Activated CD4-positive, alpha-beta T cell treated with anti-CD3 and anti-CD28 coated beads for 4 hours (primary cell): Measurements from ENCODE around the gene SLC11A1.

Experiments used
- DNase-seq, 2 donors: peaks; one replicate each; pipeline ENCODE4 v3.0.0-alpha.2; 2020

Gene SLC11A1

DNA sequence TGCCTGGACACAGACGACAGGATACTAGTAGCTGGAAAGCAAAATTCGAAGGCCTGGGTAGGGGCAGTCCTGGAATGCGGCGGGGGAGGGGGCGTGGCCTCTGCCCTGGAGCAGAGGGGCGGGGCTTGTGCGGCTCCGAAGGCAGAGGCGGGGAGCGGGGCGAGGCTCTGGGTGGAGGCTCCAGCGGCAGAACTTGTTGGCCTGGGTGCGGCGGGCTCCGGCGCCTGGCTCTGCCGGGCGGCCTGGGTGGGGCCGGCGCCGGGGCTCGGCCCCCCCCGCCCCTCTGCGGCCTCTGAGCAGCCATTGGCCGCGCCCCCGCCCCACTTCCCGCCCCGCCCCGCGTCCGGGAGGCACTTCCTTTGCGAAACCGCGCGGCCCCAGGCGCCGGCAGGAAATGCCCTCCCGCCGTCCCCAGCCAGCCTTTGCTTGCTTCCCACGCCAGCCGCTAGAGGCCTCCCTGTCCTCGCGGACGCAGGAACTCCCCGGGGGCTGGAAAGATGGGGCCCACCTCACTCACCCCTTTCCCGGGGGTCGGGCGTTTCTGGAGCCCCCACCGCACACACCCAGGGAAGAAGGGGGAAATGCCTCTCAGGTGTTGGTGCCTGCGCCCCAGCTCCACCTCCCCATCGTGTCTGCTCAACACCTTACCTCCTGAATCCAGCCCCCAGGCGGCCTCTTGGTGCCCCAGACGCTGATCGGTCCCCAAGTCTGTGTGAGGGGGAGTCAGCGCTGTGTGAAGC, 24.3 kb downstream of the SLC11A1 start:
- DNase-seq = peak; percentile 85 to 86

DNA sequence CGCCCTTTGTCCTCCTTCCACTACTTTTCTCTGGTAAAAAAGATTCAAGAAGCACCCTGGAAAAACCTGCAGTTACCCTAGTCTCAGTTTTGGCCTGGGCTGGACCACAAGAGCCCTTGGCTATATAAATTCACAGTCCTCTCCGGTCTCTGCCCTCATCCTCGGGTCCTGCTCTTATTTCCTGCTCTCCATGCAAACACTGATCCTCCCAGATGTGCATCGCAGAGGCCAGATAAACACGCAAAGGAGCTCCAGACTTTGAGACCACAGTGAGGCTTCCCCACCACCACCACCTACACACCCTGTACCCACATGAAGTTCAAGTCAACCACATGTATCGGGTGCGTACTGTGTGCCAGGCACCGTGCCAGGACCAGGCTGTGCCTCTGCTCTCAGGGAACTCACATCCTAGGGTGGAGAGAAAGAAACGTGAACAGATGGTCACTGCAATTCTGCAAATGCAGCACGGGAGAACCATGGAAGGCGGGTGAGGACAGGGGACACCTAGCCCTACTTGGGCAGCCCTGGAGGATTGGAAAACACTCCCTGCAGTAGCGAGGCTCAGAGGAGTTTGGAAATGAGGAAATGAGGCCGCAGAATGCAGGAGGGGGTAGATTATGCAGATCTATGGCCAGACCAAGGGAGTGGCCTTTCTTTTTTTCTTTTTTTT, 25.0 kb downstream of the SLC11A1 start:
- DNase-seq = peak; percentile 62 to 71

DNA sequence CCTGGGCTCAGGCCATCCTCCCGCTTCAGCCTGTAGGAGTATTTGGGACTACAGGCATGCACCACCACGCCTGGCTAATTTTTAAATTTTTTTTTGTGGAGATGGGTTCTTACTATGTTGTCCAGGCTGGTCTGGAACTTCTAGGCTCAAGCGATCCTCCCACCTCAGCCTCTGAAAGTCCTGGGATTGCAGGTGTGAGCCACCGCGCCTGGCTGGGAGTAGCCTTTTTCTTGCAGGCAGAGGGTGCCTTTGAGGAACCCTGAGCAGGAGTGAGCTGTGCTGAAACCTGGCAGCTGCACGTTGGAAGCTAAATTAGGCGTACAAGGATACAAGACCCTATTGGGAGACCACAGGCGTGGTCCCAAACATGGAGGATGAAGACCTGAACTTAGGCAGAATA, 25.6 kb downstream of the SLC11A1 start:
- DNase-seq = no peak

DNA sequence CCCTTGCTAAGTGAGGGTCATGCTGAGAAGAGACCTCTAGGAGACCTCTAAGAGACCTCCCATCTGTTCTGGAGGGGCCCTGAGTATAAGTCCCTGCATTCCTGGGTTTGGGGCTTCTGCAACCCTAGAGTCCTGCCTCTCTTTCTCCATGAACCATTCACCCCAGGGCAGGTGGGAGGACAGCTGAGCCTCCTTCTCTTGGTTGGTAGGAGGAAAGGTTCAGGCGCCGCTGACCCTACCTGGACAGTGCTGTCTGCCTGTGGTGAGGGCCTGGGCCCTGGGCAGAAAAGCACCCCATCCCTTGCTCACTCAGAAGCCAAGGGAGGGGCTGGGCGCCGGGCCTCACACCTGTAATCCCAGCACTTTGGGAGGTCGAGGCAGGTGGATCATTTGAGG, 36.2 kb downstream of the SLC11A1 start:
- no peak for DNase-seq

DNA sequence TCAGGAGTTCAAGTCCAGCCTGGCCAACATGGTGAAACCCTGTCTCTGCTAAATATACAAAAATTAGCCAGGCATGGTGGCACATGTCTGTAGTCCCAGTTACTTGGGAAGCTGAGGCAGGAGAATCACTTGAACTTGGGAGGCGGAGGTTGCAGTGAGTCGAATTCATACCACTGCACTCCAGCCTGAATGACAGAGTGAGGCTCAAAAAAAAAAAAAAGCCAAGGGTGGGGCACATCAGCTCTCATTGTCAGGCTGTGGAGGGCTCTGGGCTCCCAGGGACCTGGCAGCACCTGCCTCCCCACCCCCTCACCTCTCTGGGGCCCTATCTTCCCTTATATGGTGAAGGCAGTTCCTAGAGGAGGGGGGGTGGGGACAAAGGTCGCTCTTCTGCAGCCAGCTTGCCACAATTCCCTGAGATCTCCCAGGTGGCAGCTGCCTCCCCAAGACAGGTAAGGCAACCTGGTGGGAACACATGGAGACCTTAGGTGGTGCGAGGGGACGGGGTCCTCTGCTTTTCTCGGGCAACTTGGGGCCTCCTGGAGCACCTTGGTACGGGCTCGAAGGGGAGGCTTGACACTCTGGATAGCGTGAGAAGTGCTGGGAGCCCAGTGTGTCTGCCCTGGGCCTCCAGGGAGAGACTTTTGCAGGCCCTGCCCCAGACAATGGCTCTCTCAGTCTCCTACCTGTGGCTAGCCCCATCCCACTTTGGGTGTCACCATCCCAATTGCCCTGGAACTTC, 36.8 kb downstream of the SLC11A1 start, which contains the start of gene VIL1:
VIL1 (plus strand) TSS at position 407 of the 742 bp plus-strand sequence. CDS start 4,656 bp downstream, outside the sequence.
- DNase-seq = no peak

DNA sequence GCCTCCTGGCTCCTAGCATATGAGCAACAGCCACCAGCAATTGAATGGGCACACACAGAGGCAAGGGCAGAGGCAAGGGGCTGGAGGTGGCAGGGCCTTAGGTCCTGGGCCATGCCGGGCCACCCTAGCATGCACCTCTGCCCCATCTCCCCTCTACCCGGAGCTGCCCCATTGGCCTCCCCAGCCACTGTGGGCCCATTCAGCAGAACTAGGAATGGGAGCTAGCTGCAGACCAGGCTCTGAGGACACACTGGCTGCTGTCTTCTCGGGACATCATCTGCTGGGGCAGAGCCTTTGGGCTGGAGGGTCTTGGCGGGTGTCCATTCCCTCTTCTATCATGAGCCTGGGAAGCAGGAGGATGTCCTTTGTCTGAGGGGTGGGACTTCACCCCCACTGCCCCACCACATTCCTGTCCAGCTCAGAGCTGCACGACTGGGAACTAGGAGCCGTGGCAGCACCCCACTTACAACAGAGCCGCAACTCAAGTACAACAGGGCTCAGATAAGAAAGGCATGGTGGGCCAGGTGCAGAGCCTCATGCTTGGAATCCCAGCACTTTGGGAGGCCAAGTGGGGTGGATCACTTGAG, 37.6 kb downstream of the SLC11A1 start:
- no peak for DNase-seq

DNA sequence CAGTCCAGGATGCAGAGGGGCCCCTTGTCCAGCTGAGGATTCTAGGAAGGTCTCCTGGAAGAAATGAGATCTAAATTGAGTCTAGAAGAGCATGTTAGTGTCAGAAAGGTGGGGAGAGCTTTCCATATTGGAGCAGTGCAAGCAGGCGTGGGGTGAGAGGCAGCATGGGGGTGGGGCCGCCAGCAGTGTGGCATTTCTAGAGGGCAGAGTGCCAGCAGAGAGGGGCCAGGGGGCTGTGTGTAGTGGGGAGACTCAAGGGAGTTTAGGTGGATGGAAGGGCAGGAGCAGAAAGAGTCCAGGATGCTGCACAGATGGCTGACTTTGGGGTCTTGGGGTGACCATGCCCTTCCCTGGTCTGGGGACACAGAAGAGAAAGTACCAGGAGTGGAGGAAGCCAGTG, 39.0 kb downstream of the SLC11A1 start:
- no peak for DNase-seq

DNA sequence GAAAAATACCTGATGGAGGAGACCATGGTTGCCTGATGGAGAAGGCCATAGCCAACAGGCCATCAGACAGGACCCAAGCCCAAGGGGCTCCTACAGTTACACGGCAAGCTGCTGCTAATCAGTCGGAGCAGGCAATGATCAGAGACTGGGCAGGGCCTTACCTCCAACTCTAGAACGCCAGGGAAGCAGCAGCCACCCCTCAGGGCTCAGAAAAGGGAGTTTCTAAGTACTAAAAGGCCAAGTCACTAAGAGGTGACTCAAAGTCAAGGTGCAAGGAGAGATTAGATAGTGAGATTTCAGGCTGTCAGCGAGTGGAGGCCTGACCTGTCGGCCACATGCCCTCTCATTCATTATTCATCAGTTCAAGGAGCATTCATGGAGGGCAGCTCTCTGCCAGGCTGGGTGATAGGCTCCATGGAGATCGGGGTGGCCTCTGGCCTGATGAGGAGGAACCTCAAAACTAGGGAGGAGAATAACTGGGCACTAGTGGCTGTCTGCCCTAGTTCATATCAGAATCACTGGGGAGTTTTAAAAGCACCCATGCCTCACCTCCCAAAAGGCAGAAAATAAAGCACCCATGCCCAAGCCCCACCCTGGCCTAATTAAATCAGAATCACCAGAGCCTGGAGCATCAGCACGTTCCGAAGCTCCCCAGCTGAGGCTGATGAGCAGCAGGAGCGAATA, 40.5 kb downstream of the SLC11A1 start:
- DNase-seq = no peak

DNA sequence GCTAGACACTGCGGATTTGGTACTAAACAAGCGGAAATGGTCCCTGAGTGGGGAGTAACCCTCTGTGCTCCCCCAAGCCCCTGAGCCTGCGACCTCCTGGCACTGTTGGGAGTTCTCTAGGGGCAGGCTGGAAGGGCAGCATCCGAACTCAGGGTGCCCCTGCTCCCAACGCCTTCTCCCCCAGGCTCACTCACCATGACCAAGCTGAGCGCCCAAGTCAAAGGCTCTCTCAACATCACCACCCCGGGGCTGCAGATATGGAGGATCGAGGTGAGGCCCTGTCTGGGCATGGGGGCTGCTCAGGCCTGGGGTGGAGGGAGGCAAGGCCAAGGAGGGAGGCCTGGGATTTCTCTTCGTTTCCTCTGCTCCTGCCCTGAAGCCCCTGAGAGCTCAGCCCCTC, 41.5 kb downstream of the SLC11A1 start:
- no peak for DNase-seq

DNA sequence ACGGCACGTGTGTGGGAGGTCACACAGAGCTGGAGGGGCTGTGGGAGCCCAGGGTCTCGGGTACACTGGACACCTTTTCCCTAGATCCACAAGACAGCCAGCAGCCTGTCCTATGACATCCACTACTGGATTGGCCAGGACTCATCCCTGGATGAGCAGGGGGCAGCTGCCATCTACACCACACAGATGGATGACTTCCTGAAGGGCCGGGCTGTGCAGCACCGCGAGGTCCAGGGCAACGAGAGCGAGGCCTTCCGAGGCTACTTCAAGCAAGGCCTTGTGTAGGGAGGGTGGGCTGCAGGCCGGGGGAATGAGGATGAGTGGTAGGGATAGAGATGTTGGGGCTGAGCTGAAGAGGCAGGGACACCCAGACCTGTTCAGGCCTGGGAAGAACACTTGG, 43.5 kb downstream of the SLC11A1 start:
- no peak for DNase-seq

DNA sequence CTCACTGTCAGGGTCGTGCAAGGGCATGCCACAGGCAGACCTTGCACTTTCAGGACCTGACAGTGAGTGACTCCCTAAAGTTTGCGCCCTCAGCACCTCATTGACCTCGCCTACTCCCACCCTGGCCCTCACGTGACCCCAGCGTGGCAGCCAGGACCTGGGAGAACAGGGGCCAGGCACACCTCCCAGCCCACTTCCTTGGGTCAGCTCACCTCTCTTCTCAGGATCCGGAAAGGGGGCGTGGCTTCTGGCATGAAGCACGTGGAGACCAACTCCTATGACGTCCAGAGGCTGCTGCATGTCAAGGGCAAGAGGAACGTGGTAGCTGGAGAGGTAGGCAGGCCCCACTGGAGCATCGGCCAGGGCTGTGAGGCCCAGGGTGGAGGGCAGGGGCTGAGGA, 45.7 kb downstream of the SLC11A1 start:
- DNase-seq = no peak

DNA sequence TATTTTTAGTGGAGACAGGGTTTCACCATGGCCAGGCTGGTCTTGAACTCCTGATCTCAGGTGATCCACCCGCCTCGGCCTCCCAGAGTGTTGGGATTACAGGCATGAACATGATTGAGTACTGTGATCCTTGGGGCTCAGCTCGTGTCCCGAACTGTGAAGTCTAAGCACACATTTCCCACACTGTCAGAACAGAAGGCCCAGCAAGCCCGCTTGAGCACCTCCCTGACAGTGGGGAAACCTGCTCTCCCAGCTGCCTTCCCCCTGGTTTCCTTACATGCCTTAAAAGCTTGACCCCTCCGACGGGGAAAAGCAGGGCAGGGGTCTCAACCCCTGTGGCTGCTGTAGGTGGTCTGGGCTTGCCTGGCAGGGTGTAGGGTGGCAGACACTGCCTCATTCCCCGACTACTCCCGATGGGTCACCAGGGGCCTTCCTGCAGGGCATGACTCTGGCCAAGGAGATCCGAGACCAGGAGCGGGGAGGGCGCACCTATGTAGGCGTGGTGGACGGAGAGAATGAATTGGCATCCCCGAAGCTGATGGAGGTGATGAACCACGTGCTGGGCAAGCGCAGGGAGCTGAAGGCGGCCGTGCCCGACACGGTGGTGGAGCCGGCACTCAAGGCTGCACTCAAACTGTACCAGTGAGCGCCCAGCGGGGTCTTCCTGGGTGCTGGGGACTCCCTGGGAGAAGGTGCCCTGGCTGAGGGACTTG, 46.9 kb downstream of the SLC11A1 start:
- DNase-seq = no peak

DNA sequence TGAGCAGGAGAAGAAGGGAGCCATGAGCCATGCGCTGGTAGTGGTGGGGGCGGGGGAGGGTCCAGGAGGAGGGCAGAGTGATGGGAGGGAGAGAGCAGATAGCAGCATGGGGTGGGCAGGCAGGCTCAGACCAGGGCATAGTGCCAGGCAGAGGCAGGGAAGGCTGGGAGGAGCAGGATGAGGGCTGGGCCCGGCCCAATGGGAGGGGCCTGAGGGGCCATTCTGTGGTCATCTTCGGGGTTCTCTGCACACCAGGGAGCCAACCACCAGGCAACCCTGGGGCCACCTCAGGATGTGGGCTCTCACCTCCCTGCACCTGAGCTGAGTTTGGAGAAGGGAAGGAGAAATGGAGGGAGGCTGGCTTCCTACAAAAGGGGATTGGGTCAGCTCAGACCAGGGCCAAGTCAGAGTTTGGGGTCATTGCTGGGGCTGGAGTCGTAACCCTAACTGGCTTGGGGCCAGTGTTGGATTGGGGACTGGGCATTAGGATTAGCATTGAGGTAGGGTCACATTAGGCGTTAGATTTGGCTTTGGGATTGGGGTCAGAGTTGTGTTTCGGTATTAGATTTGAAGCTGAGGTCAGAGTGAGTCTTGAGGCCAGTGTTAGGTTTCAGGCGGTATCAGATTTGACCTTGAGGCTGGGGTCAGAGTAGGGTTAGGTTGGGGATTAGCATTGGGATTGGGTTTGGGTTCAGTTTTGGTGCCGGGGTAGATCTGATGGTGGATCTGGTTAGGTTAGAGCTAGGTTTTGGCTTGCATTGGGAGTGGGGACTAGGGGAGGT, 48.0 kb downstream of the SLC11A1 start:
- no peak for DNase-seq

DNA sequence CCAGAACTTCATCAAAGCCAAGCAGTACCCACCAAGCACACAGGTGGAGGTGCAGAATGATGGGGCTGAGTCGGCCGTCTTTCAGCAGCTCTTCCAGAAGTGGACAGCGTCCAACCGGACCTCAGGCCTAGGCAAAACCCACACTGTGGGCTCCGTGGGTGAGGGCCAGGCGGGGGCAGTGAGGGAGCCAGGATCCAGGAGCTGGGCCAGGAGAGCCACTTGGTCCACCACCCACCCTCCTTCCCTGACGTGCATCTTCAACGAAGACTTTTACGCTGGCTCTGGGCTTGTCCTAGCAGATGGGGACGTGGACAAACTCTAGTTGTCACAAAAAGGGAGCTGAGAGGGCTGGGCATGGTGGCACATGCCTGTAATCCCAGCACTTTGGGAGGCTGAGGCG, 48.6 kb downstream of the SLC11A1 start:
- no peak for DNase-seq

DNA sequence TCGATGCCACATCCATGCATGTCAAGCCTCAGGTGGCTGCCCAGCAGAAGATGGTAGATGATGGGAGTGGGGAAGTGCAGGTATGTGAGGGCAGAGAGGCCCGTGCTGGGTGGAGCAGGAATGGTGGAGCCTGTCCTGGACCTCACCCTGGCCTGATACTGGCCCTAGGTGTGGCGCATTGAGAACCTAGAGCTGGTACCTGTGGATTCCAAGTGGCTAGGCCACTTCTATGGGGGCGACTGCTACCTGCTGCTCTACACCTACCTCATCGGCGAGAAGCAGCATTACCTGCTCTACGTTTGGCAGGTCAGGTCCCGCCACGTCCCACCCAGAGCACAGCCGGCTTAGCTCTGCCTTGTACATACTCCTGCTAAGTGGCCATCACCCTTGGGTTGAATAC, 49.8 kb downstream of the SLC11A1 start:
- DNase-seq = no peak

DNA sequence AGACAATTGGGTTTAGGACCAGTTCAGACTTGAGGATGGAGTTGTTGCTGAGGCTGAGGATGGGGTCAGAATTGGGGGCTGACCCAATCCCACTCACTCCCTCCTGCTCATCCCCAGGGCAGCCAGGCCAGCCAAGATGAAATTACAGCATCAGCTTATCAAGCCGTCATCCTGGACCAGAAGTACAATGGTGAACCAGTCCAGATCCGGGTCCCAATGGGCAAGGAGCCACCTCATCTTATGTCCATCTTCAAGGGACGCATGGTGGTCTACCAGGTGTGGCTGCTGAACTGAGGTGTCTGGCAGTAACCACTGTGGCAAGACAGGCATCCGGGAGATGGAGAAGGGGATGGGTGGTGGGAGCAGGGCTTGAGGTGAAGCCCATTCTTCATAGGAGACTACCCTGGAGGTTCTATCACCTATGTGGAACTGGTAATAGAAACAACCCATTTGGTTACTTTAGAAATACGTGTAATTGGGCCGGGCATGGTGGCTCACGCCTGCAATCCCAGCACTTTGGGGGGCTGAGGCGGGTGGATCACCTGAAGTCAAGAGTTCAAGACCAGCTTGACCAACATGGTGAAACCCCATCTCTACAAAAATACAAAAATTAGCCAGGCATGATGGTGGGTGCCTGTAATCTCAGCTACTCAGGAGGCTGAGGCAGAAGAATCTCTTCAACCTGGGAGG, 50.7 kb downstream of the SLC11A1 start:
- DNase-seq = no peak

DNA sequence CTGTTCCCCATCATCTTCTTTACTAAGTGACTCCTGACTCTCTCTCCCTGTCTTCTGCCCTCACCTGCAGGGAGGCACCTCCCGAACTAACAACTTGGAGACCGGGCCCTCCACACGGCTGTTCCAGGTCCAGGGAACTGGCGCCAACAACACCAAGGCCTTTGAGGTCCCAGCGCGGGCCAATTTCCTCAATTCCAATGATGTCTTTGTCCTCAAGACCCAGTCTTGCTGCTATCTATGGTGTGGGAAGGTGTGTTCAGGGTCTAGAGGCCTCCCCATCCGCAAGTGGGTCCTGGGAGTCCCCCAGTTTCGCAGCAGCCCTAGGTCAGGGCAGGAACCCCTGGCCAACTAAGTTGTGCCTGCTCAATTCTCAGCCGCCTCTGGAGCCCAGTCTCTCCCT, 52.4 kb downstream of the SLC11A1 start:
- no peak for DNase-seq

DNA sequence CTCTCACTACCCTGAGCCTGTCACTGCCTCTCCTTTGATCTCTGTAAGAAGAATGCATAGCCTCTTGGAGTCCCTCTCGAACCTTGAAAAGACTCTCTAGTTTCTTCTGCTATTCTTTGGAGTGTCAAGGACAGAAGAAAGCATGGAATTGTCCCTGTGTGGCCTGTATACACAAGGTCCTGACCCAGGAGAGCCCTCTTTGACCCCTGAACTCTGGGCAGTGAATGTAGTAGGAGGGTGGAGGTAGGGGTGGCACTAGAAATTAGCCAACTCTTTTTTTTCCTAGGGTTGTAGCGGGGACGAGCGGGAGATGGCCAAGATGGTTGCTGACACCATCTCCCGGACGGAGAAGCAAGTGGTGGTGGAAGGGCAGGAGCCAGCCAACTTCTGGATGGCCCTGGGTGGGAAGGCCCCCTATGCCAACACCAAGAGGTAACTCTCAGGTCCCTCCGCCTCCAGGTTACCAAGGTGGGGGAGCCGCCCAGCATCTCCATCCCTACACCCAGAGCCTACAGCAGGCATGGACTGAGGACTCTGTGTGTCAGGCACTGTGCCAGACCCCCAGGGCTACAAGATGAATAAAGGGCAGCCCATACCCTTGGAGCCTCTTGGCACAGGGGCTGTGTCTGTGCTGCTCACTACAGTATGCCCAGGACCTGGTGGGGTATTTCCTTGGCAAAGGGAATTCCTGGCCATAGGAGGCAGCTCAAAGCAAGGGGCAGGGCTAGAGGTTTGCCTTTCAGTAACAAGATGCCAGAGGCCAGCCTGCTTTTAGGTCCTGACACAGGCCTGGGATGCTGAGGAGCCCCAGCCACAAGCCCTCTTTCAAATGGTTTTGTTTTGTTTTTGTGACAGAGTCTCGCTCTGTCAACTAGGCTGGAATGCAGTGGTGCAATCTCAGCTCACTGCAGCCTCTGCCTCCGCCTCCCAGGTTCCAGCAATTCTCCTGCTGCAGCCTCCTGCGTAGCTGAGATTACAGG, 53.2 kb downstream of the SLC11A1 start:
- no peak for DNase-seq

DNA sequence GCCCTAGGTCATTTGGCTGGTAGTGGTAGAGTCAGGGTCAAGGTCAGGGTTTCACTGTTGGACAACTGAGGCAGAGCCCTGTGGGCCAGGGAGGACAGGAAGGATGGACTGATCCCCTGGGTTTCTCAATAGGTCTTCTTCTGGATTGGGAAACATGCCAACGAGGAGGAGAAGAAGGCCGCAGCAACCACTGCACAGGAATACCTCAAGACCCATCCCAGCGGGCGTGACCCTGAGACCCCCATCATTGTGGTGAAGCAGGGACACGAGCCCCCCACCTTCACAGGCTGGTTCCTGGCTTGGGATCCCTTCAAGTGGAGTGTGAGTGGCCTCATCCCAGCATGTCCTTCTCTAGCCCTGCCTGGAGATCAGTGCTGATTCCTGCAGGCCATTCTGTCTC, 54.9 kb downstream of the SLC11A1 start:
- no peak for DNase-seq

DNA sequence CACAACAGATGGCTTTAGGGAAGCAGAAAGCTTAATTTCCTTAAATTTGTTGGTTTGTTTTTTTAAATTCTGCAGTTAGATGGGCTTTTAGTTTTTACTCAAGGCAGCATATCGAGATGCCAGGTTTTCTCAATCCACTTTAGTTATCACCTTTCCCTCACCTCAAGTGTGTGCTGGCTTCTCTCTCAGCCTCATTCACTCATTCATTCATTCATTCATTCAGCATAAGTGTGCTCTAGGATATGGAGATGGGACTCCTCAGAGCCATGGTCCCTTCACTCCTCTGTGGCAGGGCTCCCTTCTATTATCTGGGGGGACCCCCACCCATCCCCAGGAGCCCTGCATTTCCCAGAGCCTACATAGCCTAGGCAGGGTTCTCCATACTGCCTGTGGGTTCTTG, 55.9 kb downstream of the SLC11A1 start:
- DNase-seq = no peak
